RPMI7951 (cell line): ENCODE data around the gene PLXDC1. TPM values are rescaled to one million over a fixed set of nuclear protein-coding genes. Genes with fewer than 3 reads are reported as not detected.

Experiments used
- DNase-seq: peaks from one replicate; pipeline ENCODE4 v3.0.0-alpha.2; 2012; ENCODE audit warnings: low read depth
- total RNA-seq: library from RNA; depleted of rRNA; stranded (reverse); fragments of >200 nt; shearing (Covaris generic); gene quantifications from 2 replicates; pipeline ENCODE4 v1.2.3, GENCODE V29; 2014; rRNA removed

Gene PLXDC1
- 1.4 and 4.2 TPM in 2 replicates for total RNA-seq

- no peak for DNase-seq
These were observed at the start of gene PLXDC1 for GRCh38 chr17:39151150-39151942. PLXDC1 (minus strand) TSS chr17:39151637; CDS start chr17:39151437, 200 bp downstream.

GRCh38 chr17:39200957-39201510 lies 49.6 kb upstream of the PLXDC1 start:
- no peak for DNase-seq

GRCh38 chr17:39200070-39200879 lies 48.8 kb upstream of the PLXDC1 start, which contains the start of gene RPL19:
RPL19 (plus strand) TSS chr17:39200283; CDS start chr17:39200345, 62 bp downstream.
- no peak for DNase-seq

GRCh38 chr17:39199820-39200069 lies 48.3 kb upstream of the PLXDC1 start:
- peak; percentile 90 for DNase-seq

- DNase-seq, result no peak
These were observed 46.7 kb upstream of the PLXDC1 start for GRCh38 chr17:39198186-39198566.

GRCh38 chr17:39197380-39198185 lies 46.1 kb upstream of the PLXDC1 start, which contains the start of gene CACNB1:
CACNB1 (minus strand) TSS chr17:39197669; CDS start chr17:39197495, 174 bp downstream.
- peak; percentile 76 for DNase-seq

- peak; percentile 58 for DNase-seq
These were observed 45.4 kb upstream of the PLXDC1 start for GRCh38 chr17:39196808-39197291.

GRCh38 chr17:39196241-39196807 lies 44.9 kb upstream of the PLXDC1 start:
- DNase-seq, result no peak

- no peak for DNase-seq
These were observed 44.2 kb upstream of the PLXDC1 start for GRCh38 chr17:39195568-39196160.

- DNase-seq, result no peak
These were observed 43.6 kb upstream of the PLXDC1 start for GRCh38 chr17:39194985-39195524.

GRCh38 chr17:39194089-39194984 lies 42.9 kb upstream of the PLXDC1 start:
- no peak for DNase-seq

- DNase-seq, result no peak
These were observed 41.9 kb upstream of the PLXDC1 start for GRCh38 chr17:39193346-39193745.

- no peak for DNase-seq
These were observed 41.5 kb upstream of the PLXDC1 start for GRCh38 chr17:39192901-39193300.

GRCh38 chr17:39191750-39192510 lies 40.5 kb upstream of the PLXDC1 start:
- no peak for DNase-seq

GRCh38 chr17:39187152-39187830 lies 35.9 kb upstream of the PLXDC1 start:
- DNase-seq, result no peak

- no peak for DNase-seq
These were observed 35.1 kb upstream of the PLXDC1 start for GRCh38 chr17:39186481-39187002.

GRCh38 chr17:39183720-39184119 lies 32.3 kb upstream of the PLXDC1 start:
- DNase-seq, result no peak

- DNase-seq, result no peak
These were observed 31.6 kb upstream of the PLXDC1 start for GRCh38 chr17:39183045-39183444.
